Peyer's patch (tissue), 4 donors: ENCODE results near the gene ADAMTS2. TPM values are rescaled to one million over a fixed set of nuclear protein-coding genes. Genes with fewer than 3 reads are reported as not detected.
A peak's percentile ranks its signal among the peaks of the same experiment; 100 is the strongest.

Experiments
- DNase-seq, 3 donors: peaks; one replicate each; pipeline ENCODE4 v3.0.0-alpha.2; 2017 to 2019
- H3K27ac ChIP-seq, 4 donors: fragments of 200-600 bp; sonication (generic); one replicate each; pipeline ENCODE4 v1.5.1; 2016 to 2019
- H3K27me3 ChIP-seq, 2 donors: fragments of 200-600 bp; sonication (generic); one replicate each; pipeline ENCODE4 v1.5.1; 2019
- H3K36me3 ChIP-seq, 3 donors: fragments of 200-600 bp; sonication (generic); one replicate each; pipeline ENCODE4 v1.5.1; 2016 to 2019
- H3K4me1 ChIP-seq, 4 donors: fragments of 200-600 bp; sonication (generic); one replicate each; pipeline ENCODE4 v1.5.1; 2016 to 2019
- H3K4me3 ChIP-seq, 4 donors: fragments of 200-600 bp; sonication (generic); 1 replicate in 3 of 4; 2 replicates in 1 of 4; pipeline ENCODE4 v1.5.1; 2016 to 2019; ENCODE audit warnings: mild to moderate bottlenecking in 1 of 4
- H3K9me3 ChIP-seq, 4 donors: fragments of 200-600 bp; sonication (generic); one replicate each; pipeline ENCODE4 v1.5.1; 2016 to 2019; ENCODE audit warnings: mild to moderate bottlenecking in 1 of 4
- CTCF ChIP-seq, 6 experiments: fragments of 450-650 bp in 4 of 6; fragments of 200-600 bp in 2 of 6; sonication (generic) in 1 of 6; IDR thresholded peaks; one replicate each; pipeline ENCODE4 v1.5.1; 2017 to 2019; ENCODE audit warnings: antibody characterized with exemption in 6 of 6, mild to moderate bottlenecking in 3 of 6, moderate library complexity in 1 of 6
- POLR2A ChIP-seq, 2 donors: fragments of 450-650 bp; IDR thresholded peaks; one replicate each; pipeline ENCODE4 v1.5.1; 2017; ENCODE audit warnings: antibody characterized with exemption in 2 of 2, mild to moderate bottlenecking in 2 of 2, moderate library complexity in 2 of 2
- total RNA-seq, 4 donors: library from RNA; depleted of rRNA; stranded (reverse); fragments of >200 nt; gene quantifications; one replicate each; pipeline ENCODE4 v1.1.0, GENCODE V29; 2016

ADAMTS2 gene
- total RNA-seq, 4 donors from 2014 or later = 5.3 to 90.0 (median 9.5) TPM

GRCh38 chr5:179132586-179133355, 212.5 kb downstream of the ADAMTS2 start:
- Histone ChIP-seq H3K27me3 (no peaks in the 10 kb centered on the region), H3K27ac (no peak overlapping the region), H3K9me3 (peaks cover 0 to 2% (median 0%) of the 10 kb centered on the region in 4 donors), H3K4me1 (no peaks in the 10 kb centered on the region), H3K36me3 (no peaks in the 10 kb centered on the region), H3K4me3 (no peak overlapping the region)
- TF ChIP-seq POLR2A (IDR thresholded peaks at IDR 0.05) (no peak), CTCF (IDR thresholded peaks at IDR 0.05) (no peak)
- DNase-seq = no peak

GRCh38 chr5:179131886-179132585, 213.2 kb downstream of the ADAMTS2 start:
- Histone ChIP-seq H3K27ac (no peak overlapping the region), H3K4me3 (no peak overlapping the region), H3K9me3 (peaks cover 0 to 2% (median 0%) of the 10 kb centered on the region in 4 donors), H3K27me3 (no peaks in the 10 kb centered on the region), H3K36me3 (no peaks in the 10 kb centered on the region), H3K4me1 (no peaks in the 10 kb centered on the region)
- TF ChIP-seq POLR2A (IDR thresholded peaks at IDR 0.05) (no peak), CTCF (IDR thresholded peaks at IDR 0.05) (no peak)
- no peak for DNase-seq

GRCh38 chr5:179131321-179131835, 213.9 kb downstream of the ADAMTS2 start:
- Histone ChIP-seq H3K27ac (no peak overlapping the region), H3K4me1 (no peaks in the 10 kb centered on the region), H3K36me3 (no peaks in the 10 kb centered on the region), H3K4me3 (no peak overlapping the region), H3K9me3 (peaks cover 0 to 2% (median 0%) of the 10 kb centered on the region in 4 donors), H3K27me3 (no peaks in the 10 kb centered on the region)
- TF ChIP-seq CTCF (IDR thresholded peaks at IDR 0.05) (no peak), POLR2A (IDR thresholded peaks at IDR 0.05) (no peak)
- no peak for DNase-seq

- Histone ChIP-seq H3K4me1 (no peaks in the 10 kb centered on the region), H3K27ac (no peak overlapping the region), H3K27me3 (no peaks in the 10 kb centered on the region), H3K9me3 (peaks cover 0 to under 1% (median 0%) of the 10 kb centered on the region in 4 donors), H3K36me3 (no peaks in the 10 kb centered on the region), H3K4me3 (no peak overlapping the region)
- TF ChIP-seq POLR2A (IDR thresholded peaks at IDR 0.05) = no peak
- no peak for TF ChIP-seq CTCF (IDR thresholded peaks at IDR 0.05)
- peak in 1 of 3 donors; percentile 24 for DNase-seq
These were observed 215.1 kb downstream of the ADAMTS2 start for GRCh38 chr5:179130101-179130681.

GRCh38 chr5:179129607-179130071, 215.6 kb downstream of the ADAMTS2 start:
- TF ChIP-seq POLR2A (IDR thresholded peaks at IDR 0.05) (no peak), CTCF (IDR thresholded peaks at IDR 0.05) (no peak)
- Histone ChIP-seq H3K4me1 (no peaks in the 10 kb centered on the region), H3K4me3 (no peak overlapping the region), H3K9me3 (no peaks in the 10 kb centered on the region), H3K27ac (no peak overlapping the region), H3K36me3 (no peaks in the 10 kb centered on the region), H3K27me3 (no peaks in the 10 kb centered on the region)
- DNase-seq = peak in 1 of 3 donors; percentile 32
